GM18511 (cell line): ENCODE results near the gene BRK1.
"Not testable (repeated sequence)": the region's sequence is repeated elsewhere in the genome, so short reads cannot be mapped to it uniquely, and the experiment has no call there.

Experiments used
- ATAC-seq: cut with Tn5 transposase; IDR thresholded peaks from one replicate; pipeline ENCODE4 v1.9.1; 2021; ENCODE audit warnings: mild to moderate bottlenecking, moderate library complexity; ENCODE audit not compliant: unreplicated experiment

Gene BRK1

DNA sequence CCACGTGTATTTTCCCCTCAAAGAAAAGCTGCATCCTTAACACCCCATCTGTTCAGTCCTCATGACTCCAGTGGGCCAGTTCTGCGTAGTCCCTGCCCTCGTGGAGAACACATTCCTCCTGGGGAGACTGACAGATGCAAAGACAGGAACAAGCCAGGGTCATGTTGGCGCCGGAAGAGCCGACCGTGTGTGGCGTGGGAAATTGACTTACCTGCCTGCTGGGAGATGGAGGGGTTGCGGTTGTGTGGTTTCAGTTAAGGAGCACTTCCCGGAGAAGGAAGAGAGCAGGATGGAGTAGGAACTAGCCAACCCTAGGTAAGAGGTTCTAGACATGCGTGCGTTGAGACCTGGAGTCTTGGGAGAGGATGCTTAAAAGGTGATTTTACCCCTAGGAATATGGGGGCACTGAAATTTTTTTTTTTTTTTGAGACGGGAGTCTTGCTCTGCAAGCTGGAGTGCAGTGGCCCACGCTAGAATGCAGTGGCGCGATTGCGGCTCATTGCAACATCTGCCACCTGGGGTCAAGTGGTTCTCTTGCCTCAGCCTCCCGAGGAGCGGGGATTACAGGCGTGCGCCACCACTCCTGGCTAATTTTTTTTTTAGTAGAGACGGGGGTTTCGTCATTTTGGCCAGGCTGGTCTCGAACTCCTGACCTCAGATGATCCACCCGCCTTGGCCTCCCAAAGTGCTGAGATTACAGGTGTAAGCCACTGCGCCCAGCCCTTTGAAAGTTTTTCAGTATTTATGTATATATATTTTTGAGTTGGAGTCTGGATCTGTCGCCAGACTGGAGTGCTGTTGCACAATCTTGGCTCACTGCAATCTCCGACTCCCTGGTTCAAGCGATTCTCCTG lies 27.5 kb downstream of the BRK1 start:
- no peak for ATAC-seq

DNA sequence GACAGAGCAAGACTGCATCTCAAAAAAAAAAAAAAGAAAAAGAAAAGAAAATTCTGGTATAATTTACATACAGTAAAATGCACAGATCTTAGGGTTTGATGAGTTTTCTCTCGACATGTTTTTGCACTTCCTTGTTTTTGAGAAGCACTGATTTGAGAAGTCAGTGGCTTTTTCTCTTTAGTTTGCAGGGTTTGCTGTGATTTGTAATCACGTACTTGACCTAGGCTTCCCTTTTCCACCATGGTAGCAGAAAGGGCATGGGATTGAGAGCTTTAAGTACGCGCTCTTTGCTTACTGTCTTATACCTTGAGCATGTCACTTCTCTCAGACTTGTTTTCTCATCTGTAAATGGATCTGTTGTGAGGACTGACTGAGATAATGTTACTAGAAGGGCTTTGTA lies 30.2 kb downstream of the BRK1 start:
- ATAC-seq, result no peak

DNA sequence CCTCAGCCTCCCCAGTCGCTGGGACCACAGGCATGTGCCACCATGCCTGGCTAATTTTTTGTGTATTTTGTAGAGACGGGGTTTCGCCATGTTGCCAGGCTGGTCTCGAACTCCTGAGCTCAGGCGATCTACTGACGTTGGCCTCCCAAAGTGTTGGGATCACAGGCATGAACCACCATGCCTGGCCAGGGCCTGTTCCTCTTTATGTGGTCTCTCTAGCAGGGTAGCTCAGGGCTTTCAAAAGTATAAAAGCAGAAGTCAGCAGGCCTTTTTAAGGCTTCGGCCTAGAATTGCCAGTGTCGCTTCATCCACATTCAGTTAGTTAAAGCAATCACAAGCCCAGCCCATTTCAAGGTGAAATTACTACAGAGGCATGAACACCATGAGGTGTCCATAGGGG lies 33.8 kb downstream of the BRK1 start:
- ATAC-seq, result no peak

DNA sequence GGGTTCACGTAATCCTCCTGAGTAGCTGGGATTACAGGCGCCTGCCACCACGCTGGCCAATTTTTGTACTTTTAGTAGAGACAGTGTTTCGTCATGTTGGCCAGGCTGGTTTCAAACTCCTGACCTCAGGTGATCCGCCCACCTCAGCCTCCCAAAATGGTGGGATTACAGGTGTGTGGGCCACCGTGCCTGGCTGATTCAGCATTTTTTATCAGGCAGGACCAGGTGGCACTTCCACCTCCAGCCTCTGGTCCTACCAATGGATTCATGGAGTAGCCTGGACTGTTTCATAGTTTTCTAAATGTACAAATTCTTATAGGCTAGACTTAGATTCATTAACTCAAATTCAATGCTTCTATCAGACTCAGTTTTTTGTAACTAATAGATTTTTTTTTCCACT lies 35.5 kb downstream of the BRK1 start:
- no peak for ATAC-seq

DNA sequence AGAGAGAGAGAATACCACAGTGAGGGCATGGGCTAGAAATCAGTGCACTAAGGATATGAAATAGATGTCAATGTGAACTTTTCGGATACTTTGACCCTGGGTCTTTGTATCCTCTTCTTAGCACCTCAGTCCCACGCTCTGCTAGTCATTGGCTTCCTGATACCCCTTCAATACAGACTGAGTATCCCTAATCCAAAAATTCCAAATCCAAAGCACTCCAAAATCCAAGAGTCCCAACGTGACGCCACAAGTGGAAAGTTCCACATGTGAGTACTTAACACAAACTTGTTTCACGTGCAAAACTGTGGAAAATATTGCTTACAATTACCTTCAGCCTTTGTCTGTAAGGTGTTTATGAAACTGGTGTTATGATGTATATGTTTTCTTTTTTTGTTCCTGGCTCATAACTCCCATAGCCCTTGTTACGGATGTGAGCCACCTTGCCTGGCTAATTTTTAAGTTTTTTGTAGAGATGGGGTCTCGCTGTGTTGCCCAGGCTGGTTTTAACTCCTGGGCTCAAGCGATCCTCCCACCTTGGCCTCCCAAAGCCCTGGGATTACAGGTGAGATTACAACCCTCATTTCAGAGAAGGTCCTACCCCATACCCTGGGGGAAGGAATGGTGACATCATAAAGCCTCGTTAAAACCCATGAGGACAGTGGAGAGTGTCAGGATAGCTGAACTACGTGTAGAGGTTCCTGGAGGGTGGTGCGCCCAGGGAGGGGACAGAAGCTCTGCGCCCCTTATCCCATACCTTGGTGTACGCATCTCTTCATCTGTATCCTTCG lies 39.1 kb downstream of the BRK1 start:
- no peak for ATAC-seq

DNA sequence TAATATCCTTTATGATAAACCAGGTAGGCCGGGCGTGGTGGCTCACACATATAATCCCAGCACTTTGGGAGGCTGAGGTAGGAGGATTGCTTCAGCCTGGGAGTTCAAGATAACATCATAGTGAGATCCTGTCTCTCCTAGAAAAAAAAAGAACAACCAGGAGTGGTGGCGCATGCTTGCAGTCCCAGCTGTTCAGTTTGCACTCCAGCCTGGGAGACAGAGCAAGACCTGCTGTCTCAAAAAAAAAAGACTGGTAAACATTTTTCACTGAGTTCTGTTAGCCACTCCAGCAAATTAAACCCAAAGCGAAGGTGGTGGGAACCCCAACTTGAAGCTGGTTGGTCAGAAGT lies 39.6 kb downstream of the BRK1 start:
- ATAC-seq, result no peak

DNA sequence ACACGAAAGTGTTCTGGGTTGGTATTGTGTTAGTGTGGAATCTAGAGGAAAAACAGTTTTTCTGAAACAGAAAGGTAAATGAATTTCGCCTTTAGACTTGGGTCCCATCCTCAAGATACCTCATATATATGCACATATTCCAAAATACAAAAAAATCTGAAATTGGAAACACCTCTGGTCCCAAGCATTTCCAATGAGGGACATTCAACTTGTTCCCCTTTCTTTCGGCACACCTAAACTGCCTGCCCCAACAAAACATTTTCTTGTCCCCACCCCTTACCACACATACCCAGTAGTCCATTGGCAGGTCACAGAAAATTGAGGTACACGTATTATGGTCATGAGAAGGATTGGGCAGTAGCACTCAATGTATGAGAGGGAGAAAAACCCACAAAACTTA lies 40.2 kb downstream of the BRK1 start:
- ATAC-seq, result no peak

DNA sequence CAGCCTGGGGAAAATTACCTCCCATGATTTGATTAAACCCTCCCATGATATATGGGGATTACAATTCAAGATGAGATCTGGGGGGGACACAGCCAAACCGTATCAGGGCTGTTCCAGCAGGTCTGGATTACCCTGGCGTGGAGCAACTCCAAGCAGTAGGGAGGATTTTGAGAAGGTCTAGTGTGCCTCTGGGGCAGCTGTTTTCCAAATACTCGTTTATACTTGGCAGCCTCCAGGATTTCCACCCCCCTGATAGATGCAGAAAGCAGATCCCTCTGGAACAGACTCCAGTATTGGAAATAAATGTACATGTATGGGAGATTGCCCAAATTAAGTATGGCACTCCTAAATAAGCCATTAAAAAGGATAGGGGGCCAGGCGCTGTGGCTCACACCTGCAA lies 41.6 kb downstream of the BRK1 start:
- no peak for ATAC-seq

DNA sequence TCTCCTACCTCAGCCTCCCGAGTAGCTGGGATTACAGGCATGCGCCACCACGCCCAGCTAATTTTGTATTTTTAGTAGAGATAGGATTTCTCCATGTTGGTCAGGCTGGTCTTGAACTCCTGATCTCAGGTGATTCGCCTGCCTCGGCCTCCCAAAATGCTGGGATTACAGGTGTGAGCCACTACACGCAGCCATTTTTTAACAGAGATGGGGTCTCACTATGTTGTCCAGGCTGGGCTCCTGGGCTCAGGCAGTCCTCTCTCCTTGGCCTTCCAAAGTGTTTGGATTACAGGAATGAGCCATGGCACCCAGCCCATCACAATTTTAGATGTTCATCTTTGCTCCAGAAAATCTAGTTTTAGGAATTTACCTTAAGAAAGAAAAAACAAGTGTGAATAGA lies 43.1 kb downstream of the BRK1 start:
- ATAC-seq, result not testable (repeated sequence)

DNA sequence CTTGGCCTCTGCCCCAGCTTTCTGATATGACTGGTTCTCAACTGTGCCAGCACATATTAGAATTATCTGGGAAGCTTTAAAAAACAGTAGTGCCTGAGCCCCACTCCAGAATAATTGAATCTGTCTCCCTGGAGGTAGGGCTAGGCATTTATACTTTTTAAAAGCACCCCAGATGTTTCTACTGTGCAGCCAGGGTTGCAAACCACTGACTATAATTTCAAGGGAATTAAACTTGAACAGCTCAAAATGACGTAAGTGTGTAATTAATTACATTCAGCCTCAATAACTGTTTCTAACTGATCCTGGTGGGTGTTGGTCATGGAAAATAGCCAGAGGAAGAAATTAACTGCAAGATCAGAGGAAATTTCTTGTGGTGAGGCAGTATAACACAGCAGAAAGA lies 44.9 kb downstream of the BRK1 start:
- no peak for ATAC-seq

DNA sequence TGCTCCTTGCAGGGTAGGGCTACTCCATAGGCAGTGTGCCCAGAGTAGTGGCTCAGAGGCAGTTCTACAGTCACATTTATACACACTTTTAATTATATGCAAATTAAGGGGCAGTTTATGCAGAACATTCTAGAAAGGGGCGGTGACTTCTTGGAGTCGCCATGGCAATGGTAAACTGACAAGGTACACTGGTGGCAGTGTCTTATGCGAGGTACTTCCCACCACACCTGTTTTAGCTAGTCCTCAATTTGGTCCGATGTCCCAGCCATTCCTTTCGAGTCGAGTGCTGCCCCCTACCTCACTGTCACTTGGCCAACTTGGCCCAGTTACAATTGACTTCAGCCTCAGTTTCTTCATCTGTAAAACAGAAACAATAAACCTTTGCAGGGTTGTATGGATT lies 45.5 kb downstream of the BRK1 start:
- no peak for ATAC-seq

DNA sequence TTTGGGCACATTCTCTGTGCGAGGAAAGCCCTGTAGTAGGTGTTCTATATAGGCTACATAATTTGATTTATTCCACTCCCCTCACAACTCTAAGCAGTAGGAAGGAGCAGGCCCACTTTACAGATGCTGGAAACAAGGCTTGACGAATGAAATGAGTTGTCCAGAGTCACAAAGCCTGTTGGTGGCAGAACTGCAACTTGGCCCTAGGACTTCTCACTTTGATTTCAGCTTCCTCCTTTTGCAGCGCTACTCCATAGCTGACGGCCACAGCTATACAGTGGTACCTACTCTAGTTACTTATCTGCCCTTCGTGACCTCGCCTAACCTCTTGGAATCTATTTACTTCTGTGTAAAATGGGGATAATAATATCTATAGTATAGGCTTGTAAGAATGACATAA lies 46.7 kb downstream of the BRK1 start:
- ATAC-seq, result no peak

DNA sequence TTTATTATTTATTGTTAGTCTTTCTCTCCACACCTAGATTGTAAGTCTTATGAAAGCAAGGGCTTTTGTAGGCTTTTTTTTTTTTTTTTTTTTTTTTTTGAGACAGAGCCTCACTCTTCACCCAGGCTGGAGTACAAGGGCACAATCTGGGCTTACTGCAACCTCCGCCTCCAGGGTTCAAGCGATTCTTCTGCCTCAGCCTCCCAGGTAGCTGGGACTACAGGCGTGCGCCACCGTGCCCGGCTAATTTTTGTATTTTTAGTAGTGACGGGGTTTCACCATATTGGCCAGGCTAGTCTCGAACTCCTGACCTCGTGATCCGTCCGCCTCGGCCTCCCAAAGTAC lies 48.7 kb downstream of the BRK1 start:
- not testable (repeated sequence) for ATAC-seq

DNA sequence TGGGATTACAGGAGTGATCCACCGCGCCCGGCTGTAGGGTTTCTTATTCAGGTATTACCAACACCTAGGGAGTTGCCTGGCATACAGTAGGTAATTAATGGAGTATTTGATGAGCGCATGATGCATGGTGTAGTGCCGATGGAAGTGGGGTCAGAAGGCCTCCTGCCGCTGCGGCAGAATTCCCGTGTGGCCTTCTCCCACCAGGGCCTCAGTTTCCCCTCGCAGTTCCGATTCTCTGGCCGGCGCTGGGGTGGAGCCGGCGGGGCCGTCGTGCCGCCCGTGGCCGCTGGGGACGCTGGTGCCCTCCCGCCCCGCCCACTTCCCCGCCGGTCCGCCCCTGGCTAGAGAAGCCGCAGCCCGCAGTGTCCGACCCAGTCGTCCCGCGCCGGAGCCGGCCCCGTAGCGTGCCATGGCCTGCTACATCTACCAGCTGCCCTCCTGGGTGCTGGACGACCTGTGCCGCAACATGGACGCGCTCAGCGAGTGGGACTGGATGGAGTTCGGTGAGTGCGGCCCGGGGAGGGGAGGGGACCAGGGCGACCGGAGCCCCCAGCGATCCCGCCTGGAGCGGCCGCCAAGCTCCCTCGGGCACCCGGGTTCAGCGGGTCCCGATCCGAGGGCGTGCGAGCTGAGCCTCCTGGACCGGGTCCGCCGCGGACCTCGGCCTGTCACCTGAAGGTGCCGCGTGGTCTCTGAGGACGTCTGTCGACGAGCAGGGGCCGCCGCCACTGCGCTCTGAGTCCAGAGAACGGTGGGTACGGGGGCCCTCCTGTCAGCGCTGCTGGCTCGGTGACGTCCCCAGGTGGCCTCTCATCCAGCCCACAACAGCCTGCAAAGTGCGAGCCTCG lies 49.3 kb downstream of the BRK1 start, which contains the start of gene IRAK2:
Gene IRAK2 (plus strand): TSS at position 374 of the 848 bp plus-strand sequence. CDS start 36 bp downstream, at position 410.
- peak; percentile 87 for ATAC-seq

DNA sequence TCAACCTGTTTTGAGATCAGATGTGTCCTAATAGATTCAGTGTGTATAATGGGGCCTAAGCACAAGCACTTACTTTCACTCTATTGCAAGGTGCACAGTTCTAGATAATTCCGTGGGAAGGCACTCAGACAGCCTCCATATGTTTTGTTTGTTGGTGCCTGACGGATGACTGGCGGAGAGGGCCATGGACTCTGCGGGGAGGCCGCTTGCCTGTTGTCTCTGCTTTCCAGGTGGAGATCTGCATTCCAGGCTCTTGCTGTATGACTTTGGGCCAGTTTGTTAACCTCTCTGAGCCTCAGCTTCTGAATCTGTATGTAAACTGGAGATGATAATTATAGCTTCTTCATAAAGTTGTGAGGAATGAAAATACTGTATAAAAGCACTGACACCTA lies 50.7 kb downstream of the BRK1 start:
- ATAC-seq, result no peak

DNA sequence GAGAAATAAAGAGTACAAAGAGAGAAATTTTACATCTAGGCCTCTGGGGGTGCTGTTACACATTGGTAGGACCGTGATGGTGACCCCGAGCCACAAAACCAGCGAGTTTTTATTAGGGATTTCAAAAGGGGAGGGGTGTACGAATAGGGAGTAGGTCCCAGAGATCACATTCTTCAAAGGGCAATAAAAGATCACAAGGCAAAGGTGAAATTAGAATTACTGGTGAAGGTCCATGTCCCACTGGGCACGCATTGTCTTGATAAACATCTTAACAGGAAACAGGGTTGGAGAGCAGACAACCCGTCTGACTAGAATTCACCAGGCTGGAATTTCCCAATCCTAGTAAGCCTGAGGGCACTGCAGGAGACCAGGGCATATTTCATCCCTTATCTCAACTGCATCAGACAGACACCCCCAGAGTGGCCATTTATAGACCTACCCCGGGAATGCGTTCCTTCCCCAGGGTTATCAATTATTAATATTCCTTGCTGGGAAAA lies 53.6 kb downstream of the BRK1 start:
- no peak for ATAC-seq

DNA sequence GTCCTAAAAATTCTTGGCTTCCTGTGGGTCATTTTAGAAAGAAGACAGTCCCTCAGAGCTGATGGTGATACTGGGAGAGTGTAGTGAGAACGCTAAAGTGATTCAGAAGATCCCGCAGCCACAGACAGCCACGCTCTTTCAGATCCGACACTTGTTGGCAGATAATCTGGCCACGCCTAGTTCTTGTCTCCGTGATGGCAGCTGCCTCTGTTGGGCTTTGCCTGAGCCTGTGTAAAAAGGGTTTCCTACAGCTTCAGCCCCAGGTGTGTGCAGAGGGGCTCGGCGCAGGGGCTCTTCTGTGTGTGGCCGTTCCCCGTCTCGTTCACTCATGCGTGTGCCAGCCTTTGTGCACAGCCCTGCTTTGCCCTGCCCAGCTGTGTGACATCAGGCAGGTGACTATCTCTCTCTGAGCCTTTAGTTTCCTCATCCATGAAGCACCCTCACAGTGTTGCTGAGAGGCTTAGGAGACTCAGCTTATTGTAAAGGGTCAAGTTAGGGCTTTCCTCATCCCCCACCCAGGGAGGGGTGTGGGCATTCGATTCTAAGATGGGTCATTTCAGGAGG lies 55.5 kb downstream of the BRK1 start:
- no peak for ATAC-seq

DNA sequence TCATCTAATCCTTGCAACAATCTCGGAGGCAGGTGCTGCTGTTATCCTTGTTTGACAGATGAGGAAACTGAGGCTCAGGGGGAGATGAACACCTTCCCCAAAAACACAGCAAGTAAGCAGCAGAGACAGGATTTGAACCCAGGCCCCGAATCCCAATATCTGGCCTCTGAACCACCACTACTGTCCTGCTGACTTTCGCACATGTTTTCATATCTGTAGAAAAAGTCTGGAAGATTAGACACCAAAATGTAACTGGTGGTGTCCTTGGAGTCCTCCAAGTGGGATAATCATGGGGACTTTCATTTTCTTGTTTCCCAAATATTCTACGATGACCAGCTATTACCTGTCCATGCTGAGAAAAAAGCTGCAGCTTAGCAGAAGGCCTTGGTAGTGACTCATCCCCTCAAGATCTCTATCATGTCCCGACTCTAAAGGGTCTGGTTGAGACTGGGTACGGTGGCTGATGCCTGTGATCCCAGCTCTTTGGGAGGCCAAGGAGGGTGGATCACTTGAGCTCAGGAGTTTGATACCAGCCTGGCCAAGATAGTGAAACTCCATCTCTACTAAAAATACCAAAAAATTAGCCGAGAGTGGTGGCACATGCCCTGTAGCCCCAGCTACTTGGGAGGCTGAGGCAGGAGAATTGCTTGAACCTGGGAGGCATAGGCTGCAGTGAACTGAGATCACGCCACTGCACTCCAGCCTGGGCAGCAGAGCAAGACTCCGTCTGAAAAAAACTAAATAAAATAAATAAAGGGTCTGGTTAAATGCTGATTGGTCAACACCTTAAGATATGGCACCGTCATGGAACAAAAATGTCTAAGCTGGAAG lies 57.8 kb downstream of the BRK1 start:
- ATAC-seq, result no peak

DNA sequence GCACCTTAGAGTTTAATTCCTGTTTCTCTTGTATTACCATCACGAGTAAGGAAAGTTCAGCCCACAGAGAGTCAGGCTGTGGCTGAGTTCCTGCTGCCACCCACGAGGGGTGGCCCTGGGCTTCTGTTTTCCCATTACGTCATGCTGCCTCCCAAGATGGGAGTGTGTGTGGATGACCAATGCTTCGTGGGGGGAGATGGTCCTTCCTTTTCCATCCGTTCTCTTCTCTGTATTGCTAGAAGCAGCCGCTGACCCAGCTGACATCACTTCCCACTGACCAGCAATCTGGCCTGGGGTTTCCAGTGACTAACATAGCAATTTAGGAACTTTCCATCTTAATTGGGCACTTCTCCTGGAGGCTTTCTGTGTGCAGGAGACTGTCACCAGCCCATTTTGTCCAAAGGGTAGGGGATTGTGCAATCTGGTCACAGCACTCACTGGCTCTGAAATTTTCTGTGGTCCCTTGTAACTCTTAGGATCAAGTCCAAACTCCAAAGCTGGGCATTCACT lies 58.5 kb downstream of the BRK1 start:
- peak; percentile 64 for ATAC-seq

DNA sequence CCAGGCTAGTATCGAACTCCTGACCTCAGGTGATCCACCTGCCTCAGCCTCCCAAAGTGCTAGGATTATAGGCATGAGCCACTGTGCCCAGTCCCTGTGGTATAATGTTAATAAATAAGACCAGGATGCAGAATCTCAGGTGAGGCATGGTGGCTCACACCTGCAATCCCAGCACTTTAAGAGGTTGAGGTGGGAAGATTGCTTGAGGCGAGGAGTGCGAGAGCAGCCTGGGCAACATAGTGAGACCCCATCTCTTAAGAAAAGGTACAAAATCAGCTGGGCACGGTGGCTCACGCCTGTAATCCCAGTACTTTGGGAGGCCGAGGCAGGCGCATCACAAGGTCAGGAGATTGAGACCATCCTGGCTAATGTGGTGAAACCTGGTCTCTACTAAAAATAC lies 59.9 kb downstream of the BRK1 start:
- not testable (repeated sequence) for ATAC-seq
